ENCODE results near the gene IKBKG.
"Not testable (repeated sequence)": the region's sequence is repeated elsewhere in the genome, so short reads cannot be mapped to it uniquely, and the experiment has no call there.

IKBKG gene

GRCh38 chrX:154526901-154527675 lies 20.3 kb upstream of the IKBKG start:
- peak; percentile 13 for DNase-seq

GRCh38 chrX:154529206-154529612 lies 18.2 kb upstream of the IKBKG start:
- no peak for DNase-seq

DNA sequence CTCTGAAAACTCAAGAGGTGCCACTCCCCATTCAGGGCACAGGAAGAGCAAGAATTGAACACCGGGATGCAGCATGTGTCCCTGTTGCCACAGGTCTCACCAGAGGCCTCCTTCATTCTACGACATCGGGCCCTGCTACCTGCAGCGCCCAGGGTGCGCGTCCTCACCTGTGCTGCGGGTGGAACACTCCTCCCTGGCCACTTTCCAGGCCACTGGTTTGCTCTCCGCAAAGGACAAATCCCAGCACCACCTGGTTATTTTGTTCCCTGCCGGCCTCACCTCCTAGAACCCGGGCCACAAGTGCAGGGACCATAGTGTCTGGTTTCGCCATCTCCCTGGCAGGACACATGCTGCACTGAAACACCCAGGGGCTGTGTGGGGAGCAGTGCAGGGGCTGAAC lies 17.1 kb upstream of the IKBKG start:
- no peak for DNase-seq

- DNase-seq = no peak
These were observed 15.8 kb upstream of the IKBKG start for GRCh38 chrX:154531626-154532025.

DNA sequence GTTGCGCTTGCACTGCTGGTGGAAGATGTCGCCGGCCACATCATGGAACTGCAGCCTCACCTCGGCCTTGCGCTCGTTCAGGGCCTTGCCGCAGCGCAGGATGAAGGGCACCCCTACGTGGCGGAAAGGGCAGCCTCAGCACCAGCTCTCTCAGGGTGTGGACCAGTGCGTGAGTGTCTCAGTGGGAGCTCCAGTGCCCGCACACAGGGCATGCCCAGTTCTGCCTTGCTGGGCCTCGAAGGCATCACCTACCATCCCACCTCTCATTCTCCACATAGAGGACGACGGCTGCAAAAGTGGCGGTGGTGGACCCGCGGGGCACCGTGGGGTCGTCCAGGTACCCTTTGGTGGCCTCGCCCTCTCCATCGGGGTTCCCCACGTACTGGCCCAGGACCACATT lies 14.7 kb upstream of the IKBKG start:
- no peak for DNase-seq

GRCh38 chrX:154534526-154535322 lies 12.7 kb upstream of the IKBKG start:
- no peak for DNase-seq

- no peak for DNase-seq
These were observed 11.5 kb upstream of the IKBKG start for GRCh38 chrX:154535892-154536291.

- no peak for DNase-seq
These were observed 8.3 kb upstream of the IKBKG start for GRCh38 chrX:154539077-154539476.

- DNase-seq = not testable (repeated sequence)
These were observed 7.1 kb upstream of the IKBKG start for GRCh38 chrX:154540365-154540764.

DNA sequence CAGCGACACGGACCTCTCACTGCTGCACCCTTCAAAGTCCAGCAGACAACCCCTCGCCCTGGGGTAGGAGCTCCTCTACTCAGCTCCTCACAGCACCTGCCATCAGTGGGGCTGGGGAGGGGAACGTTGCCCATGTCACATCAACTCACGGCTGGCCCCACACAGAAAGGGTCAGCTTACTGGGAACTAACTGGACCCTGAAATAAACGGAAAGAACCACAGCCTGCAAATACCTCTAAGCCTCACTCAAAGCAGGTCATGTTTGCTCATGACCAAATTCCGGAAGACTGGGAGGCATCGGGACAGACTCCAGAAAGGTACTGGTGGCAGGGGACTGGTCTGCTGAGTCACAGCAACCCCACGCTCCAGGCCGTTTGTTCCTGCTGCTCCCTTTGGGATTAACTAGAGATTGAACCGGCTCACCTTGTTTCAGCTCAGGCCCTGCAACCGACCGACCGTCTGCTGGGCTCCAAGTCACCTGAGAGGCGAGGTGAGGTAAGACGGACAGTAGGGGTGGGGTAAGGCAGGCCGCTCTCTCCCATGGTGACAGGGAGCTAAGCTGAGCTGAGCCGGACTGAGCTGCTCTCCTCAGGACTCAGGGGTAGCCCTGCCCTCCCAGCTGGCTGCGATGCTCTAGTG lies 6.4 kb upstream of the IKBKG start:
- no peak for DNase-seq

DNA sequence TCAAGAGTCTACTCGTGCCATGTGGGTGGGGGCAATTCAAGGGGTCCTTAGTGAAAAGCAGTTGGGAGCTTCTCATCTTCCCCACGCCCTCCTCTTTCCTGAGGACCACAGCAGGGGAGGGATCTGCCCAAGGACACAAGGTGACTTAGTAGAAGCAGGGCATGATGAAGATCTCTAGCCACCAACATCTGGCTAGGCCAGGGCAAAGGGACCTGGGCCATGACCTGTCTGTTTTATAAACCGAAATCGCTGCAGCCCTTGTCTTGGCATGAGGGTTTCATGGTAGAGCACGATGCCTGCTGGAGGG lies 5.9 kb upstream of the IKBKG start:
- no peak for DNase-seq

GRCh38 chrX:154541896-154542722 lies 5.3 kb upstream of the IKBKG start:
- no peak for DNase-seq

GRCh38 chrX:154542723-154543424 lies 4.5 kb upstream of the IKBKG start:
- DNase-seq = no peak

DNA sequence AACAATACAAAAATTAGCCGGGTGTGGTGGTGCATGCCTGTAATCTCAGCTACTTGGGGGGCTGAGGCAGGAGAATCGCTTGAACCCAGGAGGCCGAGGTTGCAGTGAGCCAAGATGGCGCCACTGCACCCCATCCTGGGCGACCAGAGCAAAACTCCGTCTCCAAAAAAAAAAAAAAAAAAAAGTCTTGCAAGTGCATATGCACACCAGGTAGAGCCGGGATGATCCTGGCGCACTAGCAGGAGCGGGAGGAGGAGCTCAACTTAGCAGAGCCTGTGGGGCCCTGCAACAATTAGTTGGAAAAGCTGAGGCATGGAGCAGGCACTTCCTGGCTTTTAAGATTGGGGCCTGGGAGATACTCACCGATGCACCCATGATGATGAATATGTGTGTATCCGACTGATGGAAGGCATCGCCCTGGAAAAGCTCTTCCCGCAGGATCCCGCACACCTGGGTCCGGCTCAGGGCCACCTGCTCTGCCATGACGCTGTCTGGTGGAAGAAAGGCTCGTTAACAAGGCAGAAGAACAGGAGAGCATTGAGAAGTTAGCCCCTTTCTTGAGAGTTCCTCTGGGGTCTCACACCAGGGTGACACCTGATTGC lies 1.6 kb upstream of the IKBKG start:
- DNase-seq = no peak

DNA sequence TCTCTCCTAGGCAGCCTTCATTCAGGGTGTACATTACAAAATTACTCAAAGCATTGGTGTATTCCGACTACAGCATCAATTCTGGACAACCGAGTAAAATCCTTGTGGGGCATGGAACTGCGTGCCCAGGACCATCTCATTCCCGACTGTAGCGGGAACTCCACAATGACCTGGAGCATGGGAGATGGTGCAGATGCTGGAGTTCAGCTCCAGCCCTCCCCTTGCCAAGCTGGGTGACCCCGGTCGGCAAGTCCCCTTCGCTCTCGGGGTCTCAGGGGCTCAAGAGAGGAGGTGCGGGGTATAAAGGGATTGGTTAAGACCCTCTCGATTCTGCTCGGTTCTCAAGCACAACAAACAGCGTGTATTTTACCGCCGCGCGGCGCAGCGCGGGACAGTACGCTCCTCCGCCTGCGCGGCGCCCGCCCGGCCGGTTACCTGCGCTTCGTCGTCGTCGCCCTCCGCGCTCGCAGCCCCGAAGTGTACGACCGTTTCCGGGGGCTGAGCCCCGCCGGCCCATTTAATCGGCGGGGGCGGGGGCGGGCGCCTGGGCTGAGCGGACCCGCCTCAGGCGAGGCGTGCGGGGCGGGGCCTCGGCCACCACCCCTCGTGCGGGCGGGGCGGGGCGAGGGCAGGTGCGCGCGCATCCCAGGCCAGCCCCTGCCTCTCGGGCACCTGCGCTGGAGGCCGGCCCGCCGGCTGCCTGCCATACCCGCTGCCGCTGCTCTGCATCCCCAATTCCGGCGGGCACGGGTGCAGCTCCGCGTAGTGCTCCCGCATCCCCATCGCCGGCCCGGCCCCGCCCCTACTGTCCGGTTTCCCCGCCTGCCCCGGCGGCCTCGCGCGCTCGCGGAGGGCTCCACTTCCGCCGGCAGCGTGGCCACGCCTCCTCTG lies 821 bp upstream of the IKBKG start, which contains the start of gene G6PD:
G6PD (minus strand) TSS at position 493 of the 891 bp plus-strand sequence. CDS start 691 bp downstream, outside the sequence.
- DNase-seq = no peak

DNA sequence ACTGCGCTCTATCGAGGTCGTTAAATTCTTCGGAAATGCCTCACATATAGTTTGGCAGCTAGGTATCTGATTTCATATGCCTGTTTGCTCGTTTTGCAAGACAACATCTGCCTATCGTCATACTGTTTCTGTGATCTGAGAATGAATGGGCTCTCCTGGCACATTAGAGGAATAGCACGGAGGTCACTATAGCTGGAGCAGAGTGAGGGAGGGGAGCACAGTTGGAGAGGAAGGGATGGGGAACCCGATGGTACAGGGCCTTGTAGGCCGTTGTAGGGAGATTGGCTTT lies 552 bp downstream of the IKBKG start:
- no peak for DNase-seq

GRCh38 chrX:154549766-154550165 lies 2.3 kb downstream of the IKBKG start:
- no peak for DNase-seq

DNA sequence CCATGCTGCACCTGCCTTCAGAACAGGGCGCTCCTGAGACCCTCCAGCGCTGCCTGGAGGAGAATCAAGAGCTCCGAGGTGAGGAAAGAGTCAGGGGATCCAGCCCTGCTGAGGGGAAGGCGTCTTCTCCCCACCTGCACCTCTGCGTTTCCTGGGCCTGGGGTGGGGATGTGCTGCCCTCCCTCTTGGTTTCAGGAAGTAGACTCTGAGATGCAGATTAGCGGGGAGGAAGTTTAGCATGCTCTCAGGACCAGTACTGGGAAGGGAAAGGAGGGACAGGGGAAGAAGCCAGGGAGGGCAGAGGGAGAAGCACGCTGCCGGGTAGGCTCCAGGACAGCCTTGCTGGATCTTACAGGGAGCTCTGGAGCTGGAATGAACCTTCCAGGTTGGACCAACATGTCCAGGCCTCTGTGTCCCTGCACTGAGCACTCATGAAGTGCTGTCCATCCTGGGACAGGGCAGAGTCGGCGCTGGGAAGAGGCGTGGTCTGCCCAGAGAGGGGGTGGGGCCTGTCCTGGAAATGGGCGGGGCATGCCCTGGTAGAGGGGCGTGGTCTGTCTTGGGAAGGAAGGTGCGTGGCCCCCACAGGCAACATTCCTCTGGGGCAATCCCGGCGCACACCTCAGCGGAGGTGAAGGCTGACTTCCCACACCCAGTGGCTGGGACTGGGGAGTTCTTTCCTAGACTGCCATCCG lies 4.8 kb downstream of the IKBKG start:
- not testable (repeated sequence) for DNase-seq

DNA sequence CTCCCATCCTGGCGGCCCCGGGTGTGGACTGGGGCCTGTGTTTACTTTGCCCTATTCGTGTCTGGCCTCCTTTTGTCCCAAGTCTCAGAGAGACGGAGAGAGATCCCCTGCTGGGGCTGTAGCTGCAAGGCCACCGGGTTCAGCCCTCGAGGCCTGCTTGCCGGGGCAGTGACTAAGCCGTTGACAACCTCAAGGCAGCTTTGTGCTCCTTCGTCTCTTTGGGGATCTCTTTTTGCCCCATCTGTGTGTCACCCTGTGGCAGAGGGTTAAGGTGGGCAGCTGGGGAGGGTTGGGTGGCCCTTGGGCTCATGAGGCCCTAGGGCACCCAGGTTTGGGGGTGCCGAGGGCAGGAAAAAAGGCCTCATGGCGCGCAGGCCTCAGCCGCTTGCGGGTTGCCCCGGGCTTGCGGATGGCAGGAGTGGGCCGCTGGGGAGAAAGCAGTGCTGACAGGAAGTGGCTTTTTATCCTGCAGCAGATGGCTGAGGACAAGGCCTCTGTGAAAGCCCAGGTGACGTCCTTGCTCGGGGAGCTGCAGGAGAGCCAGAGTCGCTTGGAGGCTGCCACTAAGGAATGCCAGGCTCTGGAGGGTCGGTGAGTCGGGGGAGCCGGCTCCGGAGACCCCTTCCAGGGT lies 10.8 kb downstream of the IKBKG start:
- not testable (repeated sequence) for DNase-seq

DNA sequence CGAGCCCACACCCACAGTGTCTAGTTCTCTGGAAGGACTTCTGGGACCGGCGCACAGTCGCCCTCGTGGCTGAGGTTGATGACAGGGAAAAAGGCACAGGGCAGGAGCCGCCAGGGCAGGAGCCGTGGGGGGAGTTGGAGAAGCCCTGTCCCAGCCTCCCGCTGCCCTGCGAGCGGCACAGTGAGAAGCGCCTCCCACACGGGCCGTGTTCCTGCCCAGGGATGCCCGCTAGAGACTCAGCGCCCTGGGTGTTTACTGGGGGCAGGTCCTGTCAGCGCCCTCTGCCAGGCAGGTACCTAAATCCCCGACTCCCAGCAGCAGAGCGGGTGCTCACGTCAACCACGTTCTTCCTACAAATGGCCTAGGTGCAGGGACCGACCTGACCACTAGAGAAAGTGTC lies 11.5 kb downstream of the IKBKG start:
- DNase-seq = not testable (repeated sequence)

Measured in NCI-H1436 treated with DMSO at 0.1 percent for 48 hours (cell line).